ENCODE data around the gene MAGEC1. TPM values are rescaled to one million over a fixed set of nuclear protein-coding genes. Genes with fewer than 3 reads are reported as not detected.

MAGEC1 gene
- total RNA-seq, 4 donors from 2014 or later: not detected

GRCh38 chrX:141924293-141924692, 20.6 kb downstream of the MAGEC1 start:
- intact Hi-C loops (cut with DNase I): no loop called here
- Histone ChIP-seq H3K36me3 (no peaks in the 10 kb centered on the region), H3K9me3 (no peaks in the 10 kb centered on the region), H3K4me1 (no peaks in the 10 kb centered on the region), H3K4me3 (no peak overlapping the region), H3K27me3 (no peaks in the 10 kb centered on the region), H3K27ac (replicated peaks in 1 of 4) (no peak overlapping the region)
- WGBS: 69% methylated on average over 2 of the region's 2 CpGs
- no peak for TF ChIP-seq POLR2A (IDR thresholded peaks at IDR 0.05; ENCODE audit: low read depth)
- no peak for DNase-seq (ENCODE audit: extremely low spot score)

DNA sequence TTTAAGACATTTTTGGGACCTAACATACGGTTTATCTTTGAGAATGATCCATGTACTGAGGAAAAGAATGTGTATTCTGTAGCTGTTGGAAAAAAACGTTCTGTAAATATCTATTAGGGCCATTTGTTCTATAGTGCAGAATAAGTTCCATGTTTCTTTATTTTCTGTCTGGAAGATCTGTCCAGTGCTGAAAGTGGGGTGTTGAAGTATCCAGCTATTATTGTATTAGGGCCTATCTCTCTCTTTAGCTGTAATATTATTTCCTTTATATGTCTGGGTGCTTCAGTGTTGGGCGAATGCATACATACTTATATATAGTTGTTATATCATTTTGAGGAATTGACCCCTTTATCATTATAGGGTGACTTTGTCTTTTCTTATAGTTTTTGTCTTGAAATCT, 24.7 kb downstream of the MAGEC1 start:
- H3K27me3 ChIP-seq: no peaks in the 10 kb centered on the region
- H3K27ac ChIP-seq (replicated peaks in 1 of 4): no peak overlapping the region
- no peak overlapping the region for H3K4me3 ChIP-seq
- DNase-seq (ENCODE audit: extremely low spot score): no peak
- WGBS: 56% methylated on average over 3 of the region's 3 CpGs
- TF ChIP-seq, protein P1, sequence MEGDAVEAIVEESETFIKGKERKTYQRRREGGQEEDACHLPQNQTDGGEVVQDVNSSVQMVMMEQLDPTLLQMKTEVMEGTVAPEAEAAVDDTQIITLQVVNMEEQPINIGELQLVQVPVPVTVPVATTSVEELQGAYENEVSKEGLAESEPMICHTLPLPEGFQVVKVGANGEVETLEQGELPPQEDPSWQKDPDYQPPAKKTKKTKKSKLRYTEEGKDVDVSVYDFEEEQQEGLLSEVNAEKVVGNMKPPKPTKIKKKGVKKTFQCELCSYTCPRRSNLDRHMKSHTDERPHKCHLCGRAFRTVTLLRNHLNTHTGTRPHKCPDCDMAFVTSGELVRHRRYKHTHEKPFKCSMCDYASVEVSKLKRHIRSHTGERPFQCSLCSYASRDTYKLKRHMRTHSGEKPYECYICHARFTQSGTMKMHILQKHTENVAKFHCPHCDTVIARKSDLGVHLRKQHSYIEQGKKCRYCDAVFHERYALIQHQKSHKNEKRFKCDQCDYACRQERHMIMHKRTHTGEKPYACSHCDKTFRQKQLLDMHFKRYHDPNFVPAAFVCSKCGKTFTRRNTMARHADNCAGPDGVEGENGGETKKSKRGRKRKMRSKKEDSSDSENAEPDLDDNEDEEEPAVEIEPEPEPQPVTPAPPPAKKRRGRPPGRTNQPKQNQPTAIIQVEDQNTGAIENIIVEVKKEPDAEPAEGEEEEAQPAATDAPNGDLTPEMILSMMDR (IDR thresholded peaks at IDR 0.05): no peak
- TF ChIP-seq EP300 (IDR thresholded peaks at IDR 0.05) (no peak), POLR2AphosphoS5 (IDR thresholded peaks at IDR 0.05) (no peak), POLR2A (IDR thresholded peaks at IDR 0.05; ENCODE audit: low read depth) (no peak)
- intact Hi-C loops (cut with DNase I): no loop called here
- no peaks in the 10 kb centered on the region for H3K4me1 ChIP-seq
- no peaks in the 10 kb centered on the region for H3K36me3 ChIP-seq
- H3K9me3 ChIP-seq: no peaks in the 10 kb centered on the region

DNA sequence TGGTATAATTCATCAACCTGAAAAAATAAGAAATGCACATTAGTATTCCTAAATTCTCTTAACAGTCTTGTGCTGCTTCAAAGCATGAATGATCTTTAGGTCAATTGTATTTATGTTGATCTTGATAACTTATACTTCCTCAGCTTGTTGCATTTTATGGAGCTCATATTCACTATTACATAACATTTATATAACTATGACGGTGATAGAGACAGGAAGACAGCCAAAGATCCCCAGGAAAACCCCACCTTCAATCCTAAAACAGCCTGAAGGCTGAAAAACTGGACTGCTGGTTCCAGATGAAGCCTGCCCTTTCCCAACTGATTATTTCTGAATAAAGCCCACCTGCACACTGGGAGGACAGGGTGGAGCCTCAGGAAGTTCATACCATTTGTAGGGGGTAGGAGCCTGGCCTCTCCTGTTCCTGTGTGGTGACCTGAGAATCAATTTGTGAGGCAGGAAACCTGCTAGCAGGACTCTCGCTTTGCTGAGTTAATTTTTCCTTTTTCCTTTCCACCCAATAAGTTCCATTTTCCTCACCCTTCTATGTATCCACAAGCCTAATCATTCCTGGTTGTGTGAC, 30.5 kb downstream of the MAGEC1 start:
- H3K4me3 ChIP-seq: no peak overlapping the region
- intact Hi-C loops (cut with DNase I): no loop called here
- H3K4me1 ChIP-seq: no peaks in the 10 kb centered on the region
- no peaks in the 10 kb centered on the region for H3K27me3 ChIP-seq
- WGBS: 47% methylated on average over 2 of the region's 2 CpGs
- no peaks in the 10 kb centered on the region for H3K36me3 ChIP-seq
- DNase-seq (ENCODE audit: extremely low spot score): no peak
- no peak overlapping the region for H3K27ac ChIP-seq (replicated peaks in 1 of 4)
- TF ChIP-seq POLR2A (IDR thresholded peaks at IDR 0.05; ENCODE audit: low read depth) (no peak), EP300 (IDR thresholded peaks at IDR 0.05) (no peak), POLR2AphosphoS5 (IDR thresholded peaks at IDR 0.05) (no peak)
- TF ChIP-seq, protein P1 (IDR thresholded peaks at IDR 0.05): no peak
- H3K9me3 ChIP-seq: no peaks in the 10 kb centered on the region

DNA sequence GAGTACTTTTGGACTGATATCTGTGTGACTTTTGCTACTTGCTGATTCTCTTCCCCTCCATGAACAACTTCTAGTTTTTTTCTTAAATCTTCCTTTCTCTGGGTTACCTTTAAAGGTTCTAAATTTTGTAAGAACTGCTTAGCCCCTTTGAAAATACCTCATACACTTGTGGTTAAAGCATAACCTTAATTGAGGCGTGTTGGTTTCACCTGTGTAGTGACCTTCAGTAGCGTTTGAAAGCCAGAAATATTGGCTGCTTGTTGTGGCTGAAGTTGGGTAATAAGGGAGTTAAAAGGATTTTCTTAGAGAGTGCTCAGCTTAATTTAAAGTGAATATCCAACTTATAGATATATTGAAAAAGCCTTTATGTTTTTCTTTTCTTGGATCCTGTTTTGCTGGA, 32.0 kb downstream of the MAGEC1 start:
- Histone ChIP-seq H3K36me3 (no peaks in the 10 kb centered on the region), H3K9me3 (no peaks in the 10 kb centered on the region), H3K4me1 (no peaks in the 10 kb centered on the region), H3K27ac (replicated peaks in 1 of 4) (no peak overlapping the region), H3K27me3 (no peaks in the 10 kb centered on the region), H3K4me3 (no peak overlapping the region)
- TF ChIP-seq, protein P1 (IDR thresholded peaks at IDR 0.05): no peak
- no peak for TF ChIP-seq POLR2A (IDR thresholded peaks at IDR 0.05; ENCODE audit: low read depth)
- TF ChIP-seq EP300 (IDR thresholded peaks at IDR 0.05): no peak
- TF ChIP-seq POLR2AphosphoS5 (IDR thresholded peaks at IDR 0.05): no peak
- 87% methylated on average over 2 of the region's 2 CpGs for WGBS
- DNase-seq (ENCODE audit: extremely low spot score): no peak
- intact Hi-C loops (cut with DNase I): no loop called here

GRCh38 chrX:141936080-141936479, 32.4 kb downstream of the MAGEC1 start:
- Histone ChIP-seq H3K36me3 (no peaks in the 10 kb centered on the region), H3K27ac (replicated peaks in 1 of 4) (no peak overlapping the region), H3K9me3 (no peaks in the 10 kb centered on the region), H3K27me3 (no peaks in the 10 kb centered on the region), H3K4me1 (no peaks in the 10 kb centered on the region), H3K4me3 (no peak overlapping the region)
- no peak for DNase-seq (ENCODE audit: extremely low spot score)
- 75% methylated on average over 1 of the region's 1 CpG for WGBS
- TF ChIP-seq, protein P1 (IDR thresholded peaks at IDR 0.05): no peak
- TF ChIP-seq POLR2AphosphoS5 (IDR thresholded peaks at IDR 0.05) (no peak), EP300 (IDR thresholded peaks at IDR 0.05) (no peak), POLR2A (IDR thresholded peaks at IDR 0.05; ENCODE audit: low read depth) (no peak)
- intact Hi-C loops (cut with DNase I): no loop called here

All from esophagus muscularis mucosa (tissue), 4 donors.